GM12878 (cell line): ENCODE measurements around the gene SLMAP. TPM values are rescaled to one million over a fixed set of nuclear protein-coding genes. Genes with fewer than 3 reads are reported as not detected.
A peak's percentile ranks its signal among the peaks of the same experiment; 100 is the strongest.
"Not testable (repeated sequence)": the region's sequence is repeated elsewhere in the genome, so short reads cannot be mapped to it uniquely, and the experiment has no call there.

ENCODE experiments used
- ATAC-seq: fragments of 200-7000 bp; cut with Tn5 transposase; 3 replicates; pipeline ENCODE4 v1.9.1; 2020; ENCODE audit warnings: mild to moderate bottlenecking, moderate library complexity
- BruUV-seq: library from RNA; stranded (reverse); fragments of 400-500 nt; replicated peaks from 2 replicates; lab custom pipeline; 2021; lab: Mats Ljungman, UMichigan
- CTCF ChIA-PET: fragments of 300-600 bp; sonication (Branson Sonifier 250); formaldehyde crosslinking; extraction: SDS; loops from one replicate; lab custom pipeline; 2021; ENCODE audit warnings: inconsistent platforms; lab: Yijun Ruan, JAX
- POLR2A ChIA-PET: fragments of 350-600 bp; formaldehyde crosslinking; extraction: SDS; loops from one replicate; lab custom pipeline; 2021; ENCODE audit warnings: inconsistent platforms; lab: Charles Lee
- RAD21 ChIA-PET: fragments of 300-600 bp; sonication (Branson Sonifier 250); formaldehyde crosslinking; loops from one replicate; lab custom pipeline; 2023; ENCODE audit warnings: antibody characterized with exemption; ENCODE audit not compliant: unreplicated experiment; lab: Charles Lee
- SMC1A ChIA-PET: fragments of 300-600 bp; sonication (Branson Sonifier 250); formaldehyde crosslinking; loops from one replicate; lab custom pipeline; 2023; ENCODE audit not compliant: unreplicated experiment, uncharacterized antibody; lab: Charles Lee
- DNase-seq: peaks from one replicate; pipeline ENCODE4 v3.0.0-alpha.2; 2011; ENCODE audit warnings: low read depth, low spot score
- FAIRE-seq: peaks from 3 replicates; lab custom pipeline; 2011; peaks lifted over from hg19 to GRCh38; lab: Jason Lieb, UNC
- H2AFZ ChIP-seq: 2 replicates; pipeline ENCODE4 v1.6.0; 2011; ENCODE audit warnings: low read depth, low read length, control low read depth; ENCODE audit not compliant: control insufficient read depth
- H3K27ac ChIP-seq: 2 replicates; pipeline ENCODE4 v1.5.1; 2011; ENCODE audit warnings: control low read depth; ENCODE audit not compliant: control insufficient read depth, insufficient read depth
- H3K27me3 ChIP-seq, 2 experiments: replicated peaks in 1 of 2; 2 replicates each; pipeline versions ENCODE4 v1.6.0 to v1.6.1; 2011; ENCODE audit warnings: low read length in 1 of 2; ENCODE audit not compliant: control insufficient read depth in 2 of 2, insufficient read depth in 2 of 2
- H3K36me3 ChIP-seq, 2 experiments: 2 replicates each; pipeline ENCODE4 v1.5.1; 2011; ENCODE audit warnings: low read length in 1 of 2; ENCODE audit not compliant: control insufficient read depth in 2 of 2, insufficient read depth in 2 of 2
- H3K4me1 ChIP-seq: 2 replicates; pipeline ENCODE4 v1.6.1; 2011; ENCODE audit warnings: mild to moderate bottlenecking, low read length, moderate library complexity, mixed read lengths; ENCODE audit not compliant: control insufficient read depth, insufficient read depth
- H3K4me2 ChIP-seq: 2 replicates; pipeline ENCODE4 v1.6.0; 2011; ENCODE audit warnings: control low read depth; ENCODE audit not compliant: control insufficient read depth, insufficient read depth
- H3K4me3 ChIP-seq: fragments of 200-600 bp; sonication (generic); 2 replicates; pipeline ENCODE4 v1.5.1; 2016
- H3K79me2 ChIP-seq: 2 replicates; pipeline ENCODE4 v1.6.0; 2011; ENCODE audit warnings: low read length; ENCODE audit not compliant: control insufficient read depth, insufficient read depth
- H3K9ac ChIP-seq: 2 replicates; pipeline ENCODE4 v1.8.0; 2011; ENCODE audit warnings: low read length, control low read depth, mixed read lengths; ENCODE audit not compliant: control insufficient read depth, insufficient read depth
- H3K9me3 ChIP-seq: replicated peaks from 3 replicates; pipeline ENCODE4 v1.5.1; 2011; ENCODE audit warnings: mild to moderate bottlenecking, low read length; ENCODE audit not compliant: control insufficient read depth, insufficient read depth
- H4K20me1 ChIP-seq: 2 replicates; pipeline ENCODE4 v1.6.0; 2011; ENCODE audit not compliant: control insufficient read depth, insufficient read depth
- NRF1 ChIP-seq: conservative IDR thresholded peaks from 2 replicates; pipeline ENCODE4 v1.6.1; 2011; ENCODE audit warnings: mild to moderate bottlenecking, low read depth, low read length, improper control_type of control experiment
- STAT3 ChIP-seq: IDR thresholded peaks from 2 replicates; pipeline ENCODE4 v1.6.1; 2011; ENCODE audit warnings: low read depth, low read length, improper control_type of control experiment
- WGBS: methylation state at CpG from one replicate; pipeline ENCODE4 v1.1.6; 2016; ENCODE audit warnings: low lambda C conversion rate; ENCODE audit not compliant: insufficient replicate concordance, insufficient coverage; ENCODE audit errors: missing lambda C conversion rate; 5-methylcytosine and 5-hydroxymethylcytosine counted together
- in situ Hi-C: fragments of 300-500 bp; cut with MboI; formaldehyde crosslinking; loops from 9 replicates; pipeline ENCODE4 v1.14.3; 2018; ENCODE audit warnings: mixed read lengths
- intact Hi-C: fragments of 100-400 bp; cut with micrococcal nuclease; formaldehyde crosslinking; loops from one replicate; pipeline ENCODE4 v1.14.2; 2022; ENCODE audit not compliant: unreplicated experiment
- polyA plus RNA-seq, 11 experiments: library from polyadenylated mRNA; depleted of rRNA in 4 of 11; unstranded in 6 of 11; stranded (reverse) in 5 of 11; fragments of >200 nt; fragmentation: Nextera tagmentation in 4 of 11; fragmentation: Illumina TruSeq in 1 of 11; extraction: Ambion mirVana in 4 of 11; extraction: Trizol in 1 of 11; gene quantifications; 1 replicate in 1 of 11; 2 replicates in 10 of 11; pipeline versions ENCODE4 v1.2.1 to v1.2.3, GENCODE V29; 2011 to 2016; ENCODE audit warnings: inconsistent platforms in 2 of 11, missing spikeins in 2 of 11, low read depth in 1 of 11
- total RNA-seq, 4 experiments: library from RNA; depleted of rRNA in 3 of 4; stranded (reverse); fragments of >200 nt in 3 of 4; fragmentation: Illumina TruSeq in 1 of 4; extraction: Trizol in 1 of 4; gene quantifications; 2 replicates each; pipeline versions ENCODE4 v1.2.1 to v1.2.3, GENCODE V29; 2013 to 2021
- TF ChIP-seq, protein P1 (sequence below), 3 experiments: IDR thresholded peaks in 2 of 3; conservative IDR thresholded peaks in 1 of 3; 2 replicates each; pipeline ENCODE4 v1.5.1; 2011; ENCODE audit warnings: low read depth in 3 of 3, low read length in 3 of 3, mild to moderate bottlenecking in 3 of 3, control low read depth in 2 of 3, moderate library complexity in 2 of 3, inconsistent platforms in 1 of 3, mixed read lengths in 1 of 3; ENCODE audit not compliant: control insufficient read depth in 2 of 3, insufficient read depth in 1 of 3; ENCODE audit errors: extremely low read depth in 1 of 3
- TF ChIP-seq, protein P2 (sequence below): fragments of 450-650 bp; conservative IDR thresholded peaks from 2 replicates; pipeline ENCODE4 v1.6.1; 2017; ENCODE audit warnings: mild to moderate bottlenecking, moderate library complexity

Gene SLMAP
- total and polyA plus RNA-seq, 10 of the 15 experiments (the other 5 are each of a cell fraction or from before 2014, with no cell fraction given) = 8.3 to 43.8 (median 26.4) TPM

DNA sequence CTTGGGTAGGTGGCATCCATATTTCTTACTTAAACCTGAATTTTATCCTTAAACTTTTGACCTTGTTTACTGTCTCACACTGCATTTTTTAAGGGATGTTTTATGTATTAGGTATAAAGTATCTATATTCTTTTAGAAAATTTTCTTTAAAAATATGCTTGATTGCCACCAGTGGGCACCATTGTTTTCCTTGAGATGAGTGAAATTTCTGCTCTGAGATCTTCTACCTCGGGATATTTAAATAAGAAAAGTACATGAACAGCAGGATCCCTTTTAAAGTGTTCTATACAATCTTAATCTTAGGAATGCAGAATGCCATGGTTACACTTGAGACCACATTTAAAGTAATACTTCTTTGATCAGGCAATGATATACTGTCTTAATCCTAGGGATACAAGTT, 108.7 kb downstream of the SLMAP start:
- WGBS = 41% methylated on average over 1 of the region's 1 CpG
- ATAC-seq = no peak
- no peak overlapping the region for H3K27ac ChIP-seq
- RAD21 ChIA-PET = no interaction called here
- H4K20me1 ChIP-seq = no peaks in the 10 kb centered on the region
- TF ChIP-seq STAT3 = no peak
- TF ChIP-seq, protein P1, sequence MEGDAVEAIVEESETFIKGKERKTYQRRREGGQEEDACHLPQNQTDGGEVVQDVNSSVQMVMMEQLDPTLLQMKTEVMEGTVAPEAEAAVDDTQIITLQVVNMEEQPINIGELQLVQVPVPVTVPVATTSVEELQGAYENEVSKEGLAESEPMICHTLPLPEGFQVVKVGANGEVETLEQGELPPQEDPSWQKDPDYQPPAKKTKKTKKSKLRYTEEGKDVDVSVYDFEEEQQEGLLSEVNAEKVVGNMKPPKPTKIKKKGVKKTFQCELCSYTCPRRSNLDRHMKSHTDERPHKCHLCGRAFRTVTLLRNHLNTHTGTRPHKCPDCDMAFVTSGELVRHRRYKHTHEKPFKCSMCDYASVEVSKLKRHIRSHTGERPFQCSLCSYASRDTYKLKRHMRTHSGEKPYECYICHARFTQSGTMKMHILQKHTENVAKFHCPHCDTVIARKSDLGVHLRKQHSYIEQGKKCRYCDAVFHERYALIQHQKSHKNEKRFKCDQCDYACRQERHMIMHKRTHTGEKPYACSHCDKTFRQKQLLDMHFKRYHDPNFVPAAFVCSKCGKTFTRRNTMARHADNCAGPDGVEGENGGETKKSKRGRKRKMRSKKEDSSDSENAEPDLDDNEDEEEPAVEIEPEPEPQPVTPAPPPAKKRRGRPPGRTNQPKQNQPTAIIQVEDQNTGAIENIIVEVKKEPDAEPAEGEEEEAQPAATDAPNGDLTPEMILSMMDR (IDR thresholded peaks at IDR 0.05 in 2 of 3, conservative IDR thresholded peaks at IDR 0.05 in 1 of 3; ENCODE audit: control insufficient read depth in 2 of 3, extremely low read depth in 1 of 3, insufficient read depth in 1 of 3, low read depth in 3 of 3, low read length in 3 of 3) = peak; percentile 4 to 13 (median 9); a peak in 1 of 6 replicates
- TF ChIP-seq NRF1 = no peak
- TF ChIP-seq, protein P2, sequence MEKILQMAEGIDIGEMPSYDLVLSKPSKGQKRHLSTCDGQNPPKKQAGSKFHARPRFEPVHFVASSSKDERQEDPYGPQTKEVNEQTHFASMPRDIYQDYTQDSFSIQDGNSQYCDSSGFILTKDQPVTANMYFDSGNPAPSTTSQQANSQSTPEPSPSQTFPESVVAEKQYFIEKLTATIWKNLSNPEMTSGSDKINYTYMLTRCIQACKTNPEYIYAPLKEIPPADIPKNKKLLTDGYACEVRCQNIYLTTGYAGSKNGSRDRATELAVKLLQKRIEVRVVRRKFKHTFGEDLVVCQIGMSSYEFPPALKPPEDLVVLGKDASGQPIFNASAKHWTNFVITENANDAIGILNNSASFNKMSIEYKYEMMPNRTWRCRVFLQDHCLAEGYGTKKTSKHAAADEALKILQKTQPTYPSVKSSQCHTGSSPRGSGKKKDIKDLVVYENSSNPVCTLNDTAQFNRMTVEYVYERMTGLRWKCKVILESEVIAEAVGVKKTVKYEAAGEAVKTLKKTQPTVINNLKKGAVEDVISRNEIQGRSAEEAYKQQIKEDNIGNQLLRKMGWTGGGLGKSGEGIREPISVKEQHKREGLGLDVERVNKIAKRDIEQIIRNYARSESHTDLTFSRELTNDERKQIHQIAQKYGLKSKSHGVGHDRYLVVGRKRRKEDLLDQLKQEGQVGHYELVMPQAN = no peak
- no peaks in the 10 kb centered on the region for H3K79me2 ChIP-seq
- H3K4me1 ChIP-seq = no peaks in the 10 kb centered on the region
- no peak overlapping the region for H3K4me3 ChIP-seq
- CTCF ChIA-PET = interaction anchor here (0.6 to 1.7 kb wide), 3 partner anchors 9 to 19 kb away, joined by 3 to 5 read pairs (median 4); no protein-coding TSS in a partner anchor
- in situ Hi-C loops (no loop called here), intact Hi-C loops (no loop called here)
- H3K9me3 ChIP-seq = no peaks in the 10 kb centered on the region
- SMC1A ChIA-PET = interaction anchor here (0.9 to 1.9 kb wide), 4 partner anchors 9 to 92 kb away, joined by 3 to 7 read pairs (median 4); no protein-coding TSS in a partner anchor
- FAIRE-seq = no peak
- H3K36me3 ChIP-seq = peaks cover 3 to 13% of the 10 kb centered on the region in 2 experiments; a peak in 2 of 4 replicates
- no peak overlapping the region for H2AFZ ChIP-seq
- POLR2A ChIA-PET = interaction anchor here (0.8 kb wide), 1 partner anchor 10 kb away, joined by 3 read pairs; no protein-coding TSS in a partner anchor
- H3K9ac ChIP-seq = no peak overlapping the region
- no peak for DNase-seq
- TSS peak; percentile 20 for BruUV-seq
- no peaks in the 10 kb centered on the region for H3K27me3 ChIP-seq
- H3K4me2 ChIP-seq = no peak overlapping the region

DNA sequence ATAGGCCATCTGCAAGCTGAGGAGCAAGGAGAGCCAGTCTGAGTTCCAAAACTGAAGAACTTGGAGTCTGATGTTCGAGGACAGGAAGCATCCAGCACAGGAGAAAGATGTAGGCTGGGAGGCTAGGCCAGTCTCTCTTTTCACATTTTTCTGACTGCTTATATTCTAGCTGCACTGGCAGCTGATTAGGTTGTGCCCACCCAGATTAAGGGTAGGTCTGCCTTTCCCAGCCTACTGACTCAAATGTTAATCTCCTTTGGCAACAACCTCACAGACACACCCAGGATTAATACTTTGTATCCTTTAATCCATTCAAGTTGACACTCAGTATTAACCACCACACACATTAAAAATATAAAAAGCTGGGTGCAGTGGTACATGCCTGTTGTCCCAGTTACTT, 113.0 kb downstream of the SLMAP start:
- H3K9me3 ChIP-seq, ATAC-seq, H3K4me2 ChIP-seq, H3K4me3 ChIP-seq, H3K79me2 ChIP-seq, intact Hi-C loops, H3K36me3 ChIP-seq, H2AFZ ChIP-seq, H3K27me3 ChIP-seq, BruUV-seq, H3K4me1 ChIP-seq, H4K20me1 ChIP-seq, H3K9ac ChIP-seq, DNase-seq, H3K27ac ChIP-seq, FAIRE-seq, RAD21 ChIA-PET, in situ Hi-C loops: not testable (repeated sequence)
- CTCF ChIA-PET = interaction anchor here (1.2 to 1.3 kb wide), 2 partner anchors 12 to 471 kb away, joined by 3 read pairs; no protein-coding TSS in a partner anchor
- WGBS = 100% methylated on average over 1 of the region's 1 CpG
- POLR2A ChIA-PET = interaction anchor here (0.5 to 1.0 kb wide), 2 partner anchors 46 to 160 kb away, joined by 3 to 5 read pairs; no protein-coding TSS in a partner anchor
- SMC1A ChIA-PET = interaction anchor here (1.0 kb wide), 1 partner anchor 13 kb away, joined by 6 read pairs; no protein-coding TSS in a partner anchor
